ENCODE data around the gene MAU2. TPM values are rescaled to one million over a fixed set of nuclear protein-coding genes. Genes with fewer than 3 reads are reported as not detected.

MAU2 gene
- total and polyA plus RNA-seq, 4 donors: 11.3 to 82.8 (median 45.3) TPM

DNA sequence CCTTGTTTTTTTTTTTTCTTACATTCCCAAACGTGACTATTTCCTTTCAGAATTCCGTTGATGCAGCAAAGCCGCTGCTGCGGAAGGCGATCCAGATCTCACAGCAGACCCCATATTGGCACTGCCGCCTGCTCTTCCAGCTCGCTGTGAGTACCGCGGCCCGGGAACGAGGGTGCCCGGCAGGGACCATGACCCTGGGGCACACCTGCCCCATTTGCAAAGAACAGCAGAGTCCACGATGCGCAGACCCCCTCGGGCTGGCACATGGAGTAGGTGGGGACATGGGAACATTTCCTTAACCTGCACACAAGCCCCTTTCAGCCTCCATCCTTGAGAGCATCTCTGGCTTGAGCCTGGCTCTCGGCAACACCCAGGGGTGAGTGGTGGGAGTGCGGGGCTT is 16.5 kb downstream of the MAU2 start:
- H3K27me3 ChIP-seq (ENCODE audit: control insufficient read depth in 1 of 2, insufficient read depth in 2 of 2, low read length in 1 of 2): no peaks in the 10 kb centered on the region
- H3K4me1 ChIP-seq (ENCODE audit: control insufficient read depth in 1 of 2, insufficient read depth in 2 of 2, low read length in 2 of 2): no peaks in the 10 kb centered on the region
- H3K36me3 ChIP-seq (ENCODE audit: control insufficient read depth in 1 of 2, insufficient read depth in 2 of 2, low read length in 1 of 2): peaks cover 0 to 9% of the 10 kb centered on the region in 2 donors
- intact Hi-C loops (cut with DNase I): no loop called here
- ATAC-seq (ENCODE audit: low FRiP score): no peak
- no peak for DNase-seq
- H3K9me3 ChIP-seq (ENCODE audit: control insufficient read depth, low read length): no peaks in the 10 kb centered on the region
- no peak overlapping the region for H3K4me3 ChIP-seq (ENCODE audit: low read length in 2 of 2)
- 73 to 79% methylated on average over 17 of the region's 17 CpGs for WGBS, 2 donors
- H3K27ac ChIP-seq (ENCODE audit: low read depth in 1 of 2, low read length in 2 of 2): no peak overlapping the region

DNA sequence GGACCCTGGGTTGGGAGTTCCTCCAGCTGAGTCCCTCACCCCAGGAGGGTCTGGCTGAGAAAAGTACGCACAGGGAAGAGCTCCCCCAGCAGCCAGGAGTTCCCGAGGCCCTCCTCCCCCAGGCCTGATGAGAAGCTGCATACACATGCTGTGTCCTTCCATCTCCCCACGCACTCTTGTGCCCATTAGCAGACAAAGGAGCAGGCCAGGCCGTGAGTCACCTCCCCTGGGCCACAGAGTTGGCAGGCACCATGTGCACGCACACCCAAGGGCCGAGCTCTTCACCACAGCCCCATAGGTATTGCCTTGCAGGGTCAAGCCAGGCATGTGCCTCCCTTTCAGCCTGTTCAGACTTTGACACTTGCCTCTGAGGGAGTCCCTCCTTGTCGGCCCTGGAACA is 17.5 kb downstream of the MAU2 start:
- Histone ChIP-seq H3K27me3 (ENCODE audit: control insufficient read depth in 1 of 2, insufficient read depth in 2 of 2, low read length in 1 of 2) (no peaks in the 10 kb centered on the region), H3K9me3 (ENCODE audit: control insufficient read depth, low read length) (no peaks in the 10 kb centered on the region), H3K36me3 (ENCODE audit: control insufficient read depth in 1 of 2, insufficient read depth in 2 of 2, low read length in 1 of 2) (peaks cover 0 to 9% of the 10 kb centered on the region in 2 donors), H3K4me1 (ENCODE audit: control insufficient read depth in 1 of 2, insufficient read depth in 2 of 2, low read length in 2 of 2) (no peaks in the 10 kb centered on the region), H3K27ac (ENCODE audit: low read depth in 1 of 2, low read length in 2 of 2) (no peak overlapping the region), H3K4me3 (ENCODE audit: low read length in 2 of 2) (no peak overlapping the region)
- intact Hi-C loops (cut with DNase I): no loop called here
- DNase-seq: no peak
- WGBS, 2 donors: 58 to 60% methylated on average over 7 of the region's 7 CpGs
- no peak for ATAC-seq (ENCODE audit: low FRiP score)

DNA sequence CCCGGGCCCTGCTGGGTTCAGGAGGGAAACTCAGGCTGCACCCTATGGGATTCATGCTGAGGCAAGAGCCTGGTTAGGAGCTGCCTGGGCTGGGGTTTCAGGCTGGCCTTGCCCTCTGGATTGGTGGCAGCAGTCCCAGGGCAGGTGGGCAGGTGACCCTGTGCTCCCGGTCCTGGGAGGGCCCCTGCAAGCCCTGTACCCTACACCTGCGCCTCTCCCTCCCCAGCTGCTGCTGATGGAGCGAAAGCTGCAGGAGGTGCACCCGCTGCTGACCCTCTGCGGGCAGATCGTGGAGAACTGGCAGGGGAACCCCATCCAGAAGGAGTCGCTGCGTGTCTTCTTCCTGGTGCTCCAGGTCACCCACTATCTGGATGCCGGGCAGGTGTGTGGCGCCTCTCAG is 20.4 kb downstream of the MAU2 start:
- no peak overlapping the region for H3K27ac ChIP-seq (ENCODE audit: low read depth in 1 of 2, low read length in 2 of 2)
- ATAC-seq (ENCODE audit: low FRiP score) (no peak), DNase-seq (no peak)
- intact Hi-C loops (cut with DNase I): loop anchor here in 1 of 2 donors (5.0 kb wide), 1 partner anchor 194 kb away; no protein-coding TSS in a partner anchor
- no peaks in the 10 kb centered on the region for H3K4me1 ChIP-seq (ENCODE audit: control insufficient read depth in 1 of 2, insufficient read depth in 2 of 2, low read length in 2 of 2)
- no peaks in the 10 kb centered on the region for H3K27me3 ChIP-seq (ENCODE audit: control insufficient read depth in 1 of 2, insufficient read depth in 2 of 2, low read length in 1 of 2)
- H3K36me3 ChIP-seq (ENCODE audit: control insufficient read depth in 1 of 2, insufficient read depth in 2 of 2, low read length in 1 of 2): peaks cover 0 to 7% of the 10 kb centered on the region in 2 donors
- H3K4me3 ChIP-seq (ENCODE audit: low read length in 2 of 2): no peak overlapping the region
- no peaks in the 10 kb centered on the region for H3K9me3 ChIP-seq (ENCODE audit: control insufficient read depth, low read length)
- WGBS, 2 donors: 92 to 93% methylated on average over 11 of the region's 11 CpGs

DNA sequence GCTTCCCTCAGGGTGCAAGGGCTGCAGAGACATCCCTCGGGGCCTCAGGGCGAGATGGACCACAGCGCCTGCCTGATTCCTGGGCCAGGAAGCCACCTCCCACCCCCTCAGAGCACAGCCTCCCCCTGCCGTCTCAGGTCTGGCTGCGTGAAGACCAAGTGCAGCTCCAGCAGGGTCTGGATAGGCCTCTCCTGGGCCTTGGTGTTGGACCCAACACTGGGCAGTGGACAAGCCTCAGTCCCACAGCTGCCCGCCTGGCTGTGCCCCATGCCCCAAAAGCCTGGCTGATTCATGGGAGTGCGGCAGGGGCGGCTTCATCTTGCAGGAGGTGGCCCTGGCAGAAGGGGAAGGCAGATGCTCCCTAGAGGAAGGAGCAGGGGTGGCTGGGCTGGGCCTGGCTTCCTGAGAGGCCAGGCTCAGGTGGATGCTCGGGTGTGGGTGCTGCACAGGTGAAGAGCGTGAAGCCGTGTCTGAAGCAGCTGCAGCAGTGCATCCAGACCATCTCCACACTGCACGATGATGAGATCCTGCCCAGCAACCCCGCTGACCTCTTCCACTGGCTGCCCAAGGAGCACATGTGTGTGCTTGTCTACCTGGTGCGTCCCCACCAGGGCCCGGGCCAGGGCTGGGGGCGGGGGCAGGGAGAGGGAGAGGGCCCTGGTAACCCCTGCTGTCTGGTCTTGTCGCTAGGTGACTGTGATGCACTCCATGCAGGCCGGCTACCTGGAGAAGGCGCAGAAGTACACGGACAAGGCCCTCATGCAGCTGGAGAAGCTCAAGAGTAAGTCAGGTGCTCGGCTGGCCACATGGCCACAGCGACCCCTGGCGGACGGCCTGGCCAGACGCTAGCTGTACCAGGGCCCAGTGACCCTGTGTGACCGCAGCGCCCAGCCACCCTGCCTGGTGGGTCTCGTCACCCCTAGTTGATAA is 21.7 kb downstream of the MAU2 start:
- intact Hi-C loops (cut with DNase I): loop anchor here in 1 of 2 donors (5.0 kb wide), 1 partner anchor 195 kb away; no protein-coding TSS in a partner anchor
- peak in 1 of 2 donors; percentile 85 for DNase-seq
- peaks cover 0 to 7% of the 10 kb centered on the region in 2 donors for H3K36me3 ChIP-seq (ENCODE audit: control insufficient read depth in 1 of 2, insufficient read depth in 2 of 2, low read length in 1 of 2)
- H3K4me1 ChIP-seq (ENCODE audit: control insufficient read depth in 1 of 2, insufficient read depth in 2 of 2, low read length in 2 of 2): no peaks in the 10 kb centered on the region
- H3K9me3 ChIP-seq (ENCODE audit: control insufficient read depth, low read length): no peaks in the 10 kb centered on the region
- peak; percentile 67 for ATAC-seq (ENCODE audit: low FRiP score)
- H3K4me3 ChIP-seq (ENCODE audit: low read length in 2 of 2): no peak overlapping the region
- H3K27me3 ChIP-seq (ENCODE audit: control insufficient read depth in 1 of 2, insufficient read depth in 2 of 2, low read length in 1 of 2): no peaks in the 10 kb centered on the region
- no peak overlapping the region for H3K27ac ChIP-seq (ENCODE audit: low read depth in 1 of 2, low read length in 2 of 2)
- 56% methylated on average over 25 to 28 of the region's 28 CpGs for WGBS, 2 donors

DNA sequence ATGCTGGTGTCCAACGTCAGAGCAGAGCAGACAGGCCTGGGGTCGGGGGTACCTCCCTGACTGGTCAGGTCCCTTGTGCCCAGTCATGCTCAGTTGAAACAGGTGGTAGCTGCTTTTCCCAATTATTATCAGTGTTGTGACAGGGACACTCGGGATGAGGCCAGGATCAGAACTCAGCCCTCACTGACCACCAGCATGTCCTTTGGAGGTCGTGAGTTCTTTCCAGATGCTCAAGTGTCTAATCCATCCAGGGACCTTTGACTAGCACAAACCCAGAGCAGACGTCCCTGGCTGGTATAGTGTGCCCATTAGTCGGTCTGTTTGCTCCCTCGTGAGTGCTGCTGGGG is 22.4 kb downstream of the MAU2 start:
- intact Hi-C loops (cut with DNase I): loop anchor here in 1 of 2 donors (5.0 kb wide), 1 partner anchor 196 kb away; no protein-coding TSS in a partner anchor
- Histone ChIP-seq H3K4me1 (ENCODE audit: control insufficient read depth in 1 of 2, insufficient read depth in 2 of 2, low read length in 2 of 2) (no peaks in the 10 kb centered on the region), H3K27me3 (ENCODE audit: control insufficient read depth in 1 of 2, insufficient read depth in 2 of 2, low read length in 1 of 2) (no peaks in the 10 kb centered on the region), H3K9me3 (ENCODE audit: control insufficient read depth, low read length) (no peaks in the 10 kb centered on the region), H3K27ac (ENCODE audit: low read depth in 1 of 2, low read length in 2 of 2) (no peak overlapping the region), H3K36me3 (ENCODE audit: control insufficient read depth in 1 of 2, insufficient read depth in 2 of 2, low read length in 1 of 2) (peaks cover 0 to 7% of the 10 kb centered on the region in 2 donors), H3K4me3 (ENCODE audit: low read length in 2 of 2) (no peak overlapping the region)
- 55 to 56% methylated on average over 7 of the region's 7 CpGs for WGBS, 2 donors
- DNase-seq (no peak), ATAC-seq (ENCODE audit: low FRiP score) (no peak)

DNA sequence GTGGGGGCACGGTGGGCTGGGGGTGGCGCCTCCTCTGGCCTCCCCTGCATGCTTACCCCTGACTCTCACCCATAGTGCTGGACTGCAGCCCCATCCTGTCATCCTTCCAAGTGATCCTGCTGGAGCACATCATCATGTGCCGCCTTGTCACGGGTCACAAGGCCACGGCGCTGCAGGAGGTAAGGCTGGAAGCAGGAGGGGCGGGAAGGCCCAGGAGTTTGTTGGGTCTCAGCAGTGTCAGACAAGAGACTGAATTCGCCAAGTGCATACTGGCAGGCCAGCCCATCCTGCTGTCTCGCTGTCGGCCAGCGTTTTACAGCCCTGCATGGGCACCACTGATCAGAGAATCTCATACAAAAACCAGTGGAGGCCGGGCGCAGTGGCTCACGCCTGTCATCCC is 23.1 kb downstream of the MAU2 start:
- no peaks in the 10 kb centered on the region for H3K9me3 ChIP-seq (ENCODE audit: control insufficient read depth, low read length)
- no peaks in the 10 kb centered on the region for H3K27me3 ChIP-seq (ENCODE audit: control insufficient read depth in 1 of 2, insufficient read depth in 2 of 2, low read length in 1 of 2)
- intact Hi-C loops (cut with DNase I): loop anchor here in 1 of 2 donors (5.0 kb wide), 1 partner anchor 196 kb away; no protein-coding TSS in a partner anchor
- peaks cover 0 to 7% of the 10 kb centered on the region in 2 donors for H3K36me3 ChIP-seq (ENCODE audit: control insufficient read depth in 1 of 2, insufficient read depth in 2 of 2, low read length in 1 of 2)
- no peaks in the 10 kb centered on the region for H3K4me1 ChIP-seq (ENCODE audit: control insufficient read depth in 1 of 2, insufficient read depth in 2 of 2, low read length in 2 of 2)
- no peak overlapping the region for H3K27ac ChIP-seq (ENCODE audit: low read depth in 1 of 2, low read length in 2 of 2)
- 88 to 91% methylated on average over 14 of the region's 14 CpGs for WGBS, 2 donors
- ATAC-seq (ENCODE audit: low FRiP score): no peak
- no peak for DNase-seq
- no peak overlapping the region for H3K4me3 ChIP-seq (ENCODE audit: low read length in 2 of 2)

DNA sequence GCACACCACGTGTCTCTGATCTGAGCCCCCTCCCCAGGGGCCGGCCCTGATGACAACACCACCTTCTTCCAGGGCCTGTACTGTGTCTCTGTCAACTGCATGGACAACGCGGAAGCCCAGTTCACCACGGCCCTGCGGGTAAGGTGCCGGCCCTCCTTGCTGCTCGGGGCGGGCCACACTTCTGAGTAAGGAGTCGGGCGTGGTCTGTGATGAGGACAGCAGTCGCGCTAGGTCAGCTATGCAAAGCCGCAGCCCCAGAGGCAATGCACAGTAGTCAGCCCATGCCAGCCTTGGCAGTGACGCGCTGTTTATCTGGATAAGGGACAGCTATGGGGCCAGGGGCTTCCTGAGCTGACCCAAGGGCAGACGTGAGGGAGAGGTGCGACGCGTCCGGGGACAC is 24.6 kb downstream of the MAU2 start:
- Histone ChIP-seq H3K27me3 (ENCODE audit: control insufficient read depth in 1 of 2, insufficient read depth in 2 of 2, low read length in 1 of 2) (no peaks in the 10 kb centered on the region), H3K36me3 (ENCODE audit: control insufficient read depth in 1 of 2, insufficient read depth in 2 of 2, low read length in 1 of 2) (peaks cover 0 to 9% of the 10 kb centered on the region in 2 donors)
- 88 to 89% methylated on average over 21 of the region's 21 CpGs for WGBS, 2 donors

DNA sequence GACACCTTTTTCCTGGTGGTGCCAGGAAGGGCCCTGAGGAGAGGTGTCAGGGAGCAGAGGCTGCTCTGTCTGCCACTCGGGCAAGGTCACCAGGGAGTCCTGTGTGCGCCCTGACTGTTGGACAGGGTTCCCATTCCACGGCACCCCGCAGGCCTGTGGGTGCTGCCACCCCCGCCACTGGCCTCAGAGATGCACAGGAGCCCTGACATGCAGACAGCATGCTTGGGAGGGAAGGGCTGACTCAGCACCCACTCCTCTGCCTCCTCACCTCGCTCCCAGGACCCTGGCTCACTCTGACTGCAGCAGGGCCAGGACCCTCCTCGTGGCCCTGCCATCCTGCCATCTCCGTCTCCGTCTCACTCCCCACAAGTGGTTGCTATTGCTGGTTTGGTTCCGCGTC is 25.3 kb downstream of the MAU2 start:
- no peak for DNase-seq
- no peak for ATAC-seq (ENCODE audit: low FRiP score)
- 91 to 94% methylated on average over 11 of the region's 11 CpGs for WGBS, 2 donors
- Histone ChIP-seq H3K36me3 (ENCODE audit: control insufficient read depth in 1 of 2, insufficient read depth in 2 of 2, low read length in 1 of 2) (peaks cover 0 to 9% of the 10 kb centered on the region in 2 donors), H3K4me1 (ENCODE audit: control insufficient read depth in 1 of 2, insufficient read depth in 2 of 2, low read length in 2 of 2) (no peaks in the 10 kb centered on the region), H3K9me3 (ENCODE audit: control insufficient read depth, low read length) (no peaks in the 10 kb centered on the region), H3K4me3 (ENCODE audit: low read length in 2 of 2) (no peak overlapping the region), H3K27me3 (ENCODE audit: control insufficient read depth in 1 of 2, insufficient read depth in 2 of 2, low read length in 1 of 2) (no peaks in the 10 kb centered on the region), H3K27ac (ENCODE audit: low read depth in 1 of 2, low read length in 2 of 2) (no peak overlapping the region)
- intact Hi-C loops (cut with DNase I): no loop called here

More for the DNA sequence above, 24.6 kb downstream of the MAU2 start:
- intact Hi-C loops (cut with DNase I): no loop called here
- DNase-seq (no peak), ATAC-seq (ENCODE audit: low FRiP score) (no peak)
- Histone ChIP-seq H3K27ac (ENCODE audit: low read depth in 1 of 2, low read length in 2 of 2) (no peak overlapping the region), H3K4me1 (ENCODE audit: control insufficient read depth in 1 of 2, insufficient read depth in 2 of 2, low read length in 2 of 2) (no peaks in the 10 kb centered on the region), H3K4me3 (ENCODE audit: low read length in 2 of 2) (no peak overlapping the region), H3K9me3 (ENCODE audit: control insufficient read depth, low read length) (no peaks in the 10 kb centered on the region)

Measured in aorta (tissue), 5 donors.